ENCODE measurements around the gene MAK.
"Not testable (repeated sequence)": the region's sequence is repeated elsewhere in the genome, so short reads cannot be mapped to it uniquely, and the experiment has no call there.

The MAK gene

DNA sequence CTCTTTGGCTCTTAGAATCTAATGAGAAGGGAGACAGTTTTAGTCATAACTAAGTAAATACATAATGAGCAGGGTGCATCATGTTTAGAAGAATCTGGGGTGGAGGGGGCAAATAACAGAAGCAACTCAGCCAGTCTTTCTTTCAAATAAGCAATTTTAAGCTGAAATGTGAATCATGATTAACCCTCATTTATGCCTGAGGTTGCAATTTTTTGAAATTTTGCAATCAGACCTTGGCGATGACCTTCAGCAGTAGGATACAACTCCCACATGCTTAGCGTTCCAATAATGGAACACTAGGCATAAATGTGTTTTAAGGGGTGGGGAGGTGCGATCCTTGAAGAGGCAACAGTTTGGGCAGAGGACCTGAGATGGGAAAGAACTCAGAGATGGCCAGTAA is 60.1 kb downstream of the MAK start:
- no peak for DNase-seq

- DNase-seq, result no peak
These were observed 66.9 kb downstream of the MAK start for GRCh38 chr6:10771371-10771894.

DNA sequence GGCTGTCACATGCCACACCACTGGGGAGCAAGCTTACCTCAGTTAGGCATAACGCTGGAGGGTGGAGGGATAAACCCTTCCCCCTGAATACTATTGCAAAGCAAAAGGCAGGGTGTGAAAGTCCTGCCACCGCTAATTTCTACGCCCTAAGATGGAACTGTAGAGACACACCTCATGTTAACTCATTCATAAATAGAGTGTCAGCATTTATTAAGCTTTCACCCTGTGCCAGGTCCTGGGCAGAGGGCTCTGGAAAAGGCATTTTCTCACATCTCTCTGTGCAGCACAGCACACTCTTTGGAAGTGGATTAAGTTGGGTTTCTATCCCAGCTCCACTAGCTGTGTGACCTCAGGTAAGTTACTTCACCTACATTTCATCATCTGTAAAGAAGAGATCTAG is 68.9 kb downstream of the MAK start:
- no peak for DNase-seq

- DNase-seq, result no peak
These were observed 75.3 kb downstream of the MAK start for GRCh38 chr6:10763006-10763405.

DNA sequence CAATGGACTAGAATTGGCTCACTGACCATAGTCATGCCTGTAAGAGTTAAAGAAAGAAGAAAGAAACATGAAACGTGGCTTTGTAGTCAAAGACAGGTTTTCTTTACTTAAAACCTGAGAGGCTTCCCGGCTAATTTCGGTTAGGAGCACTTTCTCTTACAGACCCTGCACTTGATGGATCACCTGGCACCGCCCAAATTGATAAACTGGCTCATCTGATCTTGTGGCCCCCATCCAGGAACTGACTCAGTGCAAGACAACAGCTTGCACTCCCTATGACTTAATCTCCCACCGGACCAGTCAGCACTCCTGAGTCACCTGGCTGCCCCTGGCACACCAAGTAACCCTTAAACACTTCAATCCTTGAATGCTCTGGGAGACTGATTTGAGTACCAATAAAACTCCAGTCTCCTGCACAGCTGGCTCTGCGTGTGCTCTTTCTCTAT is 78.4 kb downstream of the MAK start:
- DNase-seq, result no peak

DNA sequence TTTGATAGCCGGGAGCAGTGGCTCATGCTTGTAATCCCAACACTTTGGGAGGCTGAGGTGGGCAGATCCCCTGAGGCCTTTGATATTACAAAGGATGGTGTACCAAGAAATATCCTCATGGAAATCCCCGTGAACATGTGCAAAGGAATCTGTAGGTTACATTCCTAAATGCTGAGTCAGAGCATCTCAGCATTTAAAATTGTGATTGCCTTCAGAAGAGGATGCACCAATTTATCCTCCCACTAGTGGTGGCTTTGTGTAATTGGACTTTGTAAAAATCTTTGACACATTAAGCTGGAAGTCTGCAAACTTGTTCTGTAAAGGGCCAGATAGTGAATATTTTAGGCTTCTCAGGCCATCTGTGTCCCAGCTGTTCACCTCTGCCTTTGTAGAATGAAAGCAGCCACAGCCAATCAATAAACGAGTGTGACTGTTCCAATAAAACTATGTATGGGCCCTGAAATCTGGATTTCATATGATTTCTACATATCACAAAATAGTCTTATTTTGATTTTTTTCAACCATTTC is 79.0 kb downstream of the MAK start:
- DNase-seq, result no peak

- DNase-seq, result no peak
These were observed 82.3 kb downstream of the MAK start for GRCh38 chr6:10756085-10756484.

- not testable (repeated sequence) for DNase-seq
These were observed 86.6 kb downstream of the MAK start for GRCh38 chr6:10751757-10752156.

GRCh38 chr6:10750568-10750967 is 87.8 kb downstream of the MAK start:
- not testable (repeated sequence) for DNase-seq

DNA sequence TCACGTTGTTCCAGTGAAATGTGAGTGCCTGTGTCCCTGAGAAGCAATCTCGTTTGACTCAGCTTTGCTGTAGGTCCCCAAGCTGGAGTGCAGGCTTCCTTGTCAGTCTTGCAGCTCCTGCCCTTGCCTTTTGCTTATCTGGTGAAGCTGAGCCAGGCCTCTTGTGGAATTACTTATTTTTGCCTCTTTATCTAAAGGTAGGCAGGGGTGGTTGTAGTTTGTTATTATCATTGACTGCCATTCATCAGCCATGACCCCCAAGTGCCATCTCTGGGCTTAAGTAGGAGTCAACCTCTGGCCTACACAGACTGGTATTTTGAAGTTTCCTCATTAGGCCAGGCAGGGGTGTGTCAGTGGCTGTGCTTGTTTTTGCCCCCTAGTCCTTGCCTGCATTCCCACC is 88.6 kb downstream of the MAK start:
- no peak for DNase-seq

GRCh38 chr6:10747251-10747972 is 90.9 kb downstream of the MAK start, which contains the start of gene TMEM14B:
TSS of gene TMEM14B (plus strand) at chr6:10747805. CDS start at chr6:10749246, 1,441 bp downstream.
- peak; percentile 99 for DNase-seq

- no peak for DNase-seq
These were observed 91.5 kb downstream of the MAK start for GRCh38 chr6:10746915-10747250.

- DNase-seq, result no peak
These were observed 93.2 kb downstream of the MAK start for GRCh38 chr6:10745116-10745515.

DNA sequence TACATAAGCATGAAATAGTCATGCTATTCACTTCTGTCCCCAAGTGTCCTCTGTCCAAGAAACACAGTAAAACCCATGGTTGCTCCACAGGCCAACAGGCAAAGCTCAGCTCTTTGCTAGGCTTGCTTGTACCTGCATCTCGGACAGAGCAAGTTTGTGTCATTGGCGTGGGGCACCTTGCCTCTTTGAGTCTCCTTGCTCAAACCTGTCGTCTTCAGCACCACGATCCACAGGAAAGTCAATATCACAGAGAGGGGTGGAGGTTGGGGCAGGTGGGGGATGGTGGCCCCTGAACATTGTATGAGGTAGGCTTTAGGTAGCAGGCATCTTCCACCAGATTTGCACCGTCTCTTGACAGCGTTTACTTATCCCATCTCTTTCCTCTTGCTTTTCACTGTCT is 94.8 kb downstream of the MAK start:
- no peak for DNase-seq

DNA sequence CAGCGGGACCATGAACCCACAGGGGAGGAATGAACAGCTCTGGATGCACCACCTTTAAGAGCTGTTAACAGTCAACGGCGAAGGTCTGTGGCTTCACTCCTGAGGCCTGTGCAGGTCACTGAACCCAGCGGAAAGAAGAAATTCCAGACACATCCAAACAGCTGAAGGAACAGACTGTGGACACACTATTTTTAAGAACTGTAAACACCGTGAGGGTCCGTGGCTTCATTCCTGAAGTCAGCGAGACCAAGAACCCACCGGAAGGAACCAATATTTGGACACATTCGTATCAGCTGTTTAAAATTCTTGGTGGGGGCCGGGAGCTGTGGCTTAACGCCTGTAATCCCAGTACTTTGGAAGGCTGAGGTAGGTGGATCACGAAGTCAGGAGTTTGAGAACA is 96.1 kb downstream of the MAK start:
- no peak for DNase-seq

GRCh38 chr6:10741643-10742042 is 96.7 kb downstream of the MAK start:
- not testable (repeated sequence) for DNase-seq

GRCh38 chr6:10740061-10740460 is 98.3 kb downstream of the MAK start:
- no peak for DNase-seq

DNA sequence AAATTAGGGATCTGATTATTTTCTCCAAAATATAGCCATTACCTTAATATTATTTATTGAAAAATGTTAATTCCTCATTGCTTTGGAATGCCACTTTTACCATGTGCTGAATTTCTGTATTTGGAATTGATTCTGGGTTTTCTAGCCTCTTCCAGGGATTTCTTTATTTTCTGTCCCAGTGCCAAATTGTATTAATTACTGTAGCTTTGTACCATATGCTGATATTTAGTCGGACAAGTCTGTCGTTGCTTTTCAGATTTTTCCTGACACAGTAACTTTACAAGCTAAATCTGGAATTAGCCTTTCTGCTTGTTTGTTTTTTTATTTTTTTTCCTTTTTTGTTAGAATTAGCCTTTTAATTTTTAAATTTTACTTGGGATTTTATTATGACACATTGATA is 101.6 kb downstream of the MAK start:
- no peak for DNase-seq

- DNase-seq, result no peak
These were observed 104.5 kb downstream of the MAK start for GRCh38 chr6:10733863-10734262.

DNA sequence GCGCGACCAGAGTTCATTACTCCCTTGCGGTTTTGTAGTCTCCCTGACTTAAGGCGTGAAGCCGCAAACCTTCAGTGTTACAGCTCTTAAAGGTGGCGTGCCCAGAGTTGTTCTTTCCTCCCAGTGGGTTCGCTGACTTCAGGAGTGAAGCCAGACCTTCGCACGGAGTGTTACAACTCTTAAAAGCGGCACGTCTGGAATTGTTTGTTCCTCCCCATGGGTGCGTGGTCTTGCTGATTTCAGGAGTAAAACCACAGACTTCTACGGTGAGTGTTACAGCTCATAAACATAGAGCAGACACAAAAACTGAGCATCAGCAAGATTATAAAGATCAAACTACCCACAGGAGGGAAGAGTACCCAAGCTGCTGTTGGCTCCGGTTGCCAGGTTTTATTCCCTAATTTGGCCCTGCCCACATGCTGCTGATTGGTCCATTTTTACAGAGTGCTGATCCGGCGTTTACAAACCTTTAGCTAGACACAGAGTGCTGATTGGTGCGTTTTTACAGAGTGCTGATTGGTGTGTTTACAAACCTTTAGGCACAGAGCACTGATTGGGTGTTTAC is 105.1 kb downstream of the MAK start:
- no peak for DNase-seq

DNA sequence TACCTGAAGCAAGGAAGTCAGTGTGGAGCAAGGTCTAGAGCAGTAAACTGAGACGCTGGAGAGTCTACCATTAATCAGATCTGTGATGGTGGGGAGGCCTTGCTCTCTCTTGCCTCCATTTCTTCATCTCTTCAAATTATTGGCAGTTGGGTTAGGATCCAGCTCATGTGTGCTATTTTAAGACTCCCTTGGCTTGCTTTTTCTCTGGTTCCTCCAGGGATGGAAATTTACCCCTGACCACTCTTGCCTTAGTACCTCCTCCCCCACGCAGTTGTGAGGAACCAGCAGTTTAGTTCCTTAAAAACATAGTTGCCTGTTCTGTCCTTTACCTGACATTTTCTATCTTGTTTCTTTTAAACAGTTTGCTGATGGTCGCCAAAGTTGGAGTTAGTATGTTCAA is 108.1 kb downstream of the MAK start:
- DNase-seq, result no peak

DNA sequence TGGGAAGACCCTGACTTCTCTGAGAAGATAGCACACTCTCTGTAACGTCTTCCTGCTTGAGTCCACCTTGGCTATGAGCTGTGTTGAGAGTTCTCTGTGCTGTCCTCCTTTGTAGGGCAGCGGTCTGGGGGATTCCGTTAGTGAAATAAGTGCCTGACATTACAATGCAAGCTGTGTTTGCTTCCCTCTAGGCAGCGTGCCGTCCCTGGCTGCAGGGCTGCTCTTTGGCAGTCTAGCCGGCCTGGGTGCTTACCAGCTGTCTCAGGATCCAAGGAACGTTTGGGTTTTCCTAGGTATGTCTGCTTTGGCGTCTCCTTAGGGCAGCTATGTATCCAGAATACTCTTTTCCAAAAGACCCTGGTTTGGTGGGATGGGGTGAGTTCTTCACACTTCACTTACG is 112.6 kb downstream of the MAK start:
- no peak for DNase-seq

GRCh38 chr6:10725044-10725443 is 113.3 kb downstream of the MAK start:
- no peak for DNase-seq

GRCh38 chr6:10723567-10723881 is 114.8 kb downstream of the MAK start:
- DNase-seq, result no peak
